ENCODE results near the gene GATD1.

The GATD1 gene

DNA sequence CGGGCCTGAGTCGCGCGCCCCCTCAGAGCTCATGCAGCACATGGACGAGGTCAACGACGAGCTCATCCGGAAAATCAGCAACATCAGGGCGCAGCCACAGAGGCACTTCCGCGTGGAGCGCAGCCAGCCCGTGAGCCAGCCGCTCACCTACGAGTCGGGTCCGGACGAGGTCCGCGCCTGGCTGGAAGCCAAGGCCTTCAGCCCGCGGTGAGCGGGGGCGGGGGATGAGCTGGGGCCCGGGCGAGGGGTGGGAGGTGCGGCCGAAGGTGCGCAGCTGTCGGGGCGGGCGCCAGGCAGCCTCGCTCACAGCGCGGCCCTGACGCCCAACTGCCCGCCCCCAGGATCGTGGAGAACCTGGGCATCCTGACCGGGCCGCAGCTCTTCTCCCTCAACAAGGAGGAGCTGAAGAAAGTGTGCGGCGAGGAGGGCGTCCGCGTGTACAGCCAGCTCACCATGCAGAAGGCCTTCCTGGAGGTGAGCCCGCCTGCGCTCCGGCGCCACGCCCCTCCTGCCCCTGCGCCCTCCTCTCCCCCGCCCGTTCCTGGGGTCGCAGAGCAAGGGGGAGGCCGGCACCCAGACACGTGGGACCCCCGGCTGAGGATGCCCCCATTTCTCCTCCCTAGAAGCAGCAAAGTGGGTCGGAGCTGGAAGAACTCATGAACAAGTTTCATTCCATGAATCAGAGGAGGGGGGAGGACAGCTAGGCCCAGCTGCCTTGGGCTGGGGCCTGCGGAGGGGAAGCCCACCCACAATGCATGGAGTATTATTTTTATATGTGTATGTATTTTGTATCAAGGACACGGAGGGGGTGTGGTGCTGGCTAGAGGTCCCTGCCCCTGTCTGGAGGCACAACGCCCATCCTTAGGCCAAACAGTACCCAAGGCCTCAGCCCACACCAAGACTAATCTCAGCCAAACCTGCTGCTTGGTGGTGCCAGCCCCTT is 50.7 kb downstream of the GATD1 start:
- no peak for DNase-seq (ENCODE audit: low spot score)

DNA sequence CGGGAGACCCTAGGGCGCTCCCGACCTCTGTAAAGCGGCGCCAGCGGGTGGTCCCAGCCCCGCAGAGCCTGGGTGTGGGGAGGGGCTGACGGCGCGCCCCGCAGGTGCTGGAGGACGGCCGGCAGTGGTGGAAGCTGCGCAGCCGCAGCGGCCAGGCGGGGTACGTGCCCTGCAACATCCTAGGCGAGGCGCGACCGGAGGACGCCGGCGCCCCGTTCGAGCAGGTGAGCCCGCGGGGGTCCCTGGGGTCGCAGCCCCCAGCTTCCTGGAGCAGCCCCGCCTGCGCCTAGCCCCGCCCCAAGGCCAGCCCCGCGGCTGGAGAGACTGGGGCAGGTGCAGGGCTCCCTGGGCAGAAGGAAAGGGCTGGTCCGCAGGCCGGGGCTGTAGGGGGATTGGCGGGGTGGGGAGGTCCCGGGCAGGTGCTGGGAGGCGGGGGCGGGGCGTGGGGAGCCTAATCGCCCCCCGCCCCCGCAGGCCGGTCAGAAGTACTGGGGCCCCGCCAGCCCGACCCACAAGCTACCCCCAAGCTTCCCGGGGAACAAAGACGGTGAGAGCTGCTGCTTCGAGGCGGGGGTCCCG is 51.6 kb downstream of the GATD1 start:
- DNase-seq (ENCODE audit: low spot score): no peak

DNA sequence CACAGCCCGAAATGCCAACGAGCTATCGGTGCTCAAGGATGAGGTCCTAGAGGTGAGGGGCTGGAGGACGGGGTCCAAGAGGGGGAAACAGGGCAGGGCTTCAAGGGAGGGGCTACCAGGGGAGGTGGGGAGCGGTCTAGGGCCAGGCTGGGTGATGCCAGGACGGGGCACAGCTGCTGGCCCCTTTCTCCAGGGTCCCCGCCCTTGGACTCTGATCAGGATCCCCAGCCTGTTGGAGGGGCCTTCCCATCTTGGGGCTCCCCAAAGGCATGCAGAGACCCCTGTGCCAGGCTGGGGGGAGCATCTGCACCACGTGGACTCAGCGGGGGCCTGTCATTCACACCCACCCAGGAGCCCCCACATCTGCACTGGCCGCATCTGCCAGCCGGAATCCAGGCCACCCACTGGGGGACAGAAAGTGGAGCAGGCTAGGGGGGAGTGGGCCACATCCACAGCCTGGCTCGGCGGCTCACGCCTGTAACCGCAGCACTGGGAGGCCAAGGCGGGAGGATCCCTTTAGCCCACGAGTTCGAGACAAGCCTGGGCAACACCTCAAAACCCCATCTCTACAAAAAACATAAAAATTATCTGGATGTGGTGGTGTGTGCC is 52.4 kb downstream of the GATD1 start:
- no peak for DNase-seq (ENCODE audit: low spot score)

DNA sequence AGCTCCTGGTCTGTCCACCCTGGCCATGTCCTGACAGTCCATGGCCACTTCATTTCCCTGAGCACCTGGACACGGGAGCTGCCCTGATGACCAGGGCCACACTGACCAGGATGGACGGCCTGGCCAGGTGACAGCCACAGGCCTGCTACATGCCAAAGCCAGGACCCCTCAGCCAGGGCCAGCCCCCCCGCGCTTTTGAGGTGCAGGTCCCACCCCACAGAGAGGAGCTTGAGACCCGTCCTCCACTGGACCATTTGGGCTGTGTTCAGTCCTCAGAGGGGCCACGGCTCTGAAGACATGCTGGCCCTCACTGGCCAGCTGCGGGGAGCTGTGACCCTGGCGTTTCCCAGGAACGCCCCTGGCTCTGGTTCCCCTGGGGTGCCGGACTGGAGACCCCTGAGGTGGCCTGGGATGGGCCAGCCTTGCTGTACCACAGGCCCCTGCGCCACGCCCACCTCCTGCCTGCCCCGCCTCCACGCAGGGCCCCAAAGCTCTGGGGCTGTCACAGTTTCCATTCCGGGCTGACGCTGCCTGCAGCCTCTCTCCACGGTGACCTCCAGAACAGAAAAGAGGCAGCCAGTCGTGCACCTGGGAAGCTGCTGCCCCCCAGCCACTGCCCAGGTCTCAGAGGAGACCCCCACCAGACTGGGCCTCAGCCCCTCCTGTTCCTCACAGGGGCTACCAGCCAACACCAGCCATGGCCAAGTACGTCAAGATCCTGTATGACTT is 53.1 kb downstream of the GATD1 start:
- no peak for DNase-seq (ENCODE audit: low spot score)

DNA sequence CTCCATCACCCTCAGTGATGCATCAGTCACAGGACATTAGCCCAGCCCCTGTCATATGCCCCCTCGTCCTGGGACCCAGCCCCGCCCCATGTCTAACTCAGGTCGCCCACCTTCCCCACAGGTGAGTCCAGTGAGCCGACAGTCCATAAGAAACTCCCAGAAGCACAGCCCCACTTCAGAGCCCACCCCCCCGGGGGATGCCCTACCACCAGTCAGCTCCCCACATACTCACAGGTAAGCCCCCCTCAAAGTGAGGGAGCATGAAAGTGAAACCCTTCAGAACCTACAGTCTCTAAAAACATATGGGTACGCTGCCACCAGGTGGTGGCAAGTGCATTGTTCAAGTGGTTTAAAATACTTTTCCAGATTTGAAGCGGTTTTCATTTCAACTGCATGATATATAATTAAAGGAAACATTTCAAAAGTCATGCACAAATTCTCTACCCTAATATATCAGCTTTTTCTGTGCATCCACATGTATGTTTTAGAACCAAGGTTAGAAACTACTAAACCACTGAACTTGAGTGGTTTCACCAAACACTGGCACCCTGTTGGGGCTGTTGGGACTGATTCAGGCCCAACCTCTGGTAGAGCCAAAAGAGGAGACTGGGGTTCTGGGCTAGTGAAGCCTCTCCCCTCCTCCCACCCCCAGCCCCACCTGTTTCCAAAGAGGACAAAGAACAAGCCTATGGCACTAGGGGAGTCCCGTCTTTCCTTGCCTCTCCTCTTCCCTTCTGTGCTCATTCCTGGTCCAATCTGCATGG is 54.0 kb downstream of the GATD1 start:
- DNase-seq (ENCODE audit: low spot score): peak; percentile 75

DNA sequence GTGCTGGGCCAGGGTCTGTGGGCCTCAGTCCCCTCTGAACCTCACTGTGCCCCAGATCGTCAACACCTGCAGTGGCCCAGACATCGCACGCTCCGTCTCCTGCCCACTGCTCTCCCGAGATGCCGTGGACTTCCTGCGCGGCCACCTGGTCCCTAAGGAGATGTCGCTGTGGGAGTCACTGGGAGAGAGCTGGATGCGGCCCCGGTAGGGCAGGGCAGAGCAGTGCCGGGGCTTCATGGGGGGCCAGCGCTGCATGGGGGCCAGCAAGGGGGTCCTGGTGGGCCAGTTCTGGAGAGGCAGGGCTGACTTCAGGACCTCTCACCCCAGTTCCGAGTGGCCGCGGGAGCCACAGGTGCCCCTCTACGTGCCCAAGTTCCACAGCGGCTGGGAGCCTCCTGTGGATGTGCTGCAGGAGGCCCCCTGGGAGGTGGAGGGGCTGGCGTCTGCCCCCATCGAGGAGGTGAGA is 54.9 kb downstream of the GATD1 start:
- no peak for DNase-seq (ENCODE audit: low spot score)

DNA sequence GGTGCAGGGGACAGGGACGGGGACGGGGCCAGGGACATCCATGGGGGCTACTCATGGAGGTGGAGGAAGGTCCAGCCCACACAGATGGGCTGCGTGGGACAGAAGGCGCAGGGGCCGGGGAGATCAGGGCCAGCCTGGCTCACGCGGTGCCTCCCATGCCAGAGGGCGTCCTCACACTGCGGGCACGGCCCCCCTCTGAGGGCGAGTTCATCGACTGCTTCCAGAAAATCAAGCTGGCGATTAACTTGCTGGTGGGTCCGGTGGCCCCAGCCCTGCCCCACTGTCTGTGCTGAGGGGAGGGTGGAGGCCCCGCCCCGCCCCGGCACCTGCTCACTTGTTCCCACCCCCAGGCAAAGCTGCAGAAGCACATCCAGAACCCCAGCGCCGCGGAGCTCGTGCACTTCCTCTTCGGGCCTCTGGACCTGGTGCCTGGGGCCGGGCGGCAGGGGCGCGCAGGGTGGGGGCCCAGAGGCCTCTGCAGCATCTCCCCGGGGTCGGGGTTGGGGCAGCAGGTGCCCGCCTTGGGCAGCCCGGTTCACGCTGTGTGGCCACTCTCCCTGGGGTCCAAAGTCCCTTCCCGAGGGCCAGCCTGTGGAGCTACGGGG is 55.4 kb downstream of the GATD1 start:
- no peak for DNase-seq (ENCODE audit: low spot score)

DNA sequence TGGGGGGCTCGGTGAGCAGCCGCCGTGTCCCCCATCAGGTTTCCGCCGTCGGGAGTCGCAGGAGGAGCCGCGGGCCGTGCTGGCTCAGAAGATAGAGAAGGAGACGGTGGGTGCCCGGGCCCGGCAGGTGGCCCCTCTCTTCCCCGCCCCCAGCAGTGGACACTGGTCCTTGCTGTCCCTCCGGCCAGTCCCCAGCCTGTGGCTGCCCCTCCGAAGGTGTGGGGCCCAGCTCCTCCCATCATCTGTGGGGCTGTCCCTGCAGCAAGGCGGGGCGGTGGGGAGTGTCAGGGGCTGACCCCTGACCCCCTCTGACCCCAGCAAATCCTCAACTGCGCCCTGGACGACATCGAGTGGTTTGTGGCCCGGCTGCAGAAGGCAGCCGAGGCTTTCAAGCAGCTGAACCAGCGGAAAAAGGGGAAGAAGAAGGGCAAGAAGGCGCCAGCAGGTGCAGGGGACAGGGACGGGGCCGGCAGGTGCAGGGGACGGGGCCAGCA is 56.0 kb downstream of the GATD1 start:
- no peak for DNase-seq (ENCODE audit: low spot score)

DNA sequence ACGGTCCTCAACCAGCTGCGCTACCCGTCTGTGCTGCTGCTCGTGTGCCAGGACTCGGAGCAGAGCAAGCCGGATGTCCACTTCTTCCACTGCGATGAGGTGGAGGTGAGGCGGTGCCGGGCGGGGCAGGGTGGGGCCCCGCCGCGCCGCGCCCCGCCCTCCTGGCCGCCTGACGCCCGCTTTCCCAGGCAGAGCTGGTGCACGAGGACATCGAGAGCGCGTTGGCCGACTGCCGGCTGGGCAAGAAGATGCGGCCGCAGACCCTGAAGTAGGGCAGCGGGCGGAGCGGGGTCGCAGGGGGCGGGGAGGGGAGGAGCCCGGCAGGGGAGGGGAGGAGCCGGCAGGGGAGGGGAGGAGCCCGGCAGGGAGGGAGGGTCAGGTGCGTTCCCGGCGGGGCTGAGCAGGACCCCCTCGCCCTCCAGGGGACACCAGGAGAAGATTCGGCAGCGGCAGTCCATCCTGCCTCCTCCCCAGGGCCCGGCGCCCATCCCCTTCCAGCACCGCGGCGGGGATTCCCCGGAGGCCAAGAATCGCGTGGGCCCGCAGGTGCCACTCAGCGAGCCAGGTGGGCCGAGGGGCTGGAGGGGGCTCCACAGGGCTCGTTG is 56.5 kb downstream of the GATD1 start:
- no peak for DNase-seq (ENCODE audit: low spot score)

DNA sequence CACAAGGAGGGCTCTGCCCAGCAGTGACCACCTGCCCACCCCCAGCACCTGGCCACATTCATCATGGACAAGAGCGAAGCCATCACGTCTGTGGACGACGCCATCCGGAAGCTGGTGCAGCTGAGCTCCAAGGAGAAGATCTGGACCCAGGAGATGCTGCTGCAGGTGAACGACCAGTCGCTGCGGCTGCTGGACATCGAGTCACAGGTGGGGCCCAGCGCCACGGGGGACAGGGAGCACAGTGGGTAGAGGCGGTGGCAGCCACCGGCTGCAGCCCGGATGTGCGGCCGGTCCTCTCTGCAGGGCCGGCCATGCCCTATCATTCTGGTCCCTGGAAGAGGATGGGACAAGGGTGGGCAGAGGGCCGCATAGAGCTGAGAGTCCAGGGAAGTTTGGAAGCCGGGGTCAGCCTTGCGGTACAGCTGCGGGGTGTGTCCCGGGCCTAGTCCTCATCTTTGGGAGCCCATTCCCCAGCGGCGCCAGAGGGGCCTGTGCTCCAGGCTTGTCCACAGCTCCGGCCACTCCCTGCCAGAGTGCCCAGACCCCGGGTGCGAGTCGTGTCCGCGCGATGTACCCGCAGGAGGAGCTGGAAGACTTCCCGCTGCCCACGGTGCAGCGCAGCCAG is 57.2 kb downstream of the GATD1 start:
- DNase-seq (ENCODE audit: low spot score): no peak

DNA sequence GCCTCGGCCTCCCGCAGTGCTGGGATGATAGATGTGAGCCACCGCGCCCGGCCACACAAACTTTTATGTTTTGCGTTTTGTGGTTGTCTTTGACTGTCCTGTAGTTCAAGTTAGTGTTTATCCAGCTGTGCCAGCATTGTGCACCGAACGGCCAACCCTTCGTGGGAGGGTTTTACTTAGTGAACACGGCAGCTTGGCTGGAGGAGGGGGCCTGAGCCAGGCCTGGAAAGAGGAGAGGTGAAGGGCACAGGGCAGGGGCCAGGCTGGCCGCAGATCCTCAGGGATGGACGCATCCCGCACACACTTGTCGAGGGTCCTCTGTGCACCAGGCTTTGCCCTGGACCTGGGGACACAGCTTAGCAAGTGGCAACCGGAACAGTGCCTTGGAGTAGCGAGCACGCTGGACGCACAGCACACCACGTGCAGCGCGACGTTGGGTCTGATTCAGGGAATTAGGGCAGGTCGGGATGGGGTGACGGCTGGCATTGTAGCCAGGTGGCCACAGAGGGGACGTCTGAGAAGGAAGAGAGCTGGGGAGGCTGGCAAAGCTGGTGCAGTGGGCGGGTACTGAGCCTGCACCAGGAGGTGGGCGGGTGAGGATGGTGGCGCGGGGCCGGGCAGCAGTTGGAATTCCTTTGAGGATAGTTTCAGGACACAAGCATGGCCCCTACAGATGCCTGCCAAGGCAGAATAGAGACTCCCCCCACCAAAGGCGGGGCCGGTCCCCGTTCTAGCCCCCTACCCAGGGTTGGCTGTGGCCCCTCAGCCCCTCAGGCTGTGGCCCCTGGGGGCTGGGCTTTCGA is 57.9 kb downstream of the GATD1 start:
- no peak for DNase-seq (ENCODE audit: low spot score)

All from hematopoietic multipotent progenitor cell treated with erythropoietin and hydrocortisone succinate and interleukin-3 and kit ligand, for 15 days (in vitro differentiated cells).